Loucy (cell line): ENCODE results near the gene HGD.
"Not testable (repeated sequence)": the region's sequence is repeated elsewhere in the genome, so short reads cannot be mapped to it uniquely, and the experiment has no call there.

ENCODE experiments used
- H2AFZ ChIP-seq: fragments of 200-600 bp; sonication (generic); 2 replicates; pipeline ENCODE4 v1.6.0; 2016; ENCODE audit warnings: antibody characterized with exemption, mild to moderate bottlenecking, low read length, moderate library complexity
- H3F3A ChIP-seq: fragments of 200-600 bp; 2 replicates; pipeline ENCODE4 v1.6.0; 2016; ENCODE audit warnings: antibody characterized with exemption, low read depth, mild to moderate bottlenecking
- H3K27me3 ChIP-seq: fragments of 200-600 bp; sonication (generic); 2 replicates; pipeline ENCODE4 v1.6.1; 2014; ENCODE audit warnings: low read length, mild to moderate bottlenecking; ENCODE audit not compliant: insufficient read depth, poor library complexity, severe bottlenecking
- H3K36me3 ChIP-seq: fragments of 200-600 bp; sonication (generic); 2 replicates; pipeline ENCODE4 v1.6.1; 2016; ENCODE audit warnings: low read length; ENCODE audit not compliant: insufficient read depth
- H3K4me1 ChIP-seq: fragments of 200-600 bp; sonication (generic); 2 replicates; pipeline ENCODE4 v1.5.1; 2014; ENCODE audit warnings: low read length, mild to moderate bottlenecking; ENCODE audit not compliant: insufficient read depth, poor library complexity, severe bottlenecking
- H3K4me2 ChIP-seq: fragments of 200-600 bp; sonication (generic); 2 replicates; pipeline ENCODE4 v1.6.0; 2014; ENCODE audit warnings: antibody characterized with exemption, low read length, low read depth, mild to moderate bottlenecking; ENCODE audit not compliant: poor library complexity, severe bottlenecking
- H3K4me3 ChIP-seq: fragments of 200-600 bp; sonication (generic); 2 replicates; pipeline ENCODE4 v1.5.1; 2014; ENCODE audit warnings: low read length, mild to moderate bottlenecking, mixed read lengths; ENCODE audit not compliant: poor library complexity, severe bottlenecking
- H3K79me2 ChIP-seq: fragments of 200-600 bp; sonication (generic); 2 replicates; pipeline ENCODE4 v1.6.1; 2014; ENCODE audit warnings: low read length; ENCODE audit not compliant: insufficient read depth
- H3K9ac ChIP-seq: fragments of 200-600 bp; sonication (generic); 2 replicates; pipeline ENCODE4 v1.6.0; 2014; ENCODE audit warnings: mild to moderate bottlenecking, low read depth, low read length, moderate library complexity; ENCODE audit not compliant: poor library complexity, severe bottlenecking
- H3K9me2 ChIP-seq: fragments of 200-600 bp; sonication (generic); replicated peaks from 2 replicates; pipeline ENCODE4 v1.6.1; 2016; ENCODE audit warnings: low read depth, low read length, mixed read lengths
- H3K9me3 ChIP-seq: fragments of 200-600 bp; sonication (generic); 2 replicates; pipeline ENCODE4 v1.6.1; 2014; ENCODE audit warnings: mild to moderate bottlenecking, antibody characterized with exemption, low read length, low read depth; ENCODE audit not compliant: insufficient read depth
- H4K20me1 ChIP-seq: fragments of 200-600 bp; sonication (generic); 2 replicates; pipeline ENCODE4 v1.6.0; 2014; ENCODE audit warnings: antibody characterized with exemption, low read length, mild to moderate bottlenecking; ENCODE audit not compliant: insufficient read depth, poor library complexity, severe bottlenecking
- CTCF ChIP-seq: fragments of 200-600 bp; sonication (generic); conservative IDR thresholded peaks from 2 replicates; pipeline ENCODE4 v1.5.1; 2014; ENCODE audit warnings: mild to moderate bottlenecking, antibody characterized with exemption, low read length
- EZH2phosphoT487 ChIP-seq: fragments of 200-600 bp; IDR thresholded peaks from 2 replicates; pipeline ENCODE4 v1.6.1; 2018; ENCODE audit warnings: antibody characterized with exemption, mild to moderate bottlenecking, moderate library complexity, borderline replicate concordance

The HGD gene

GRCh38 chr3:120682095-120682681, at the start of gene HGD:
HGD (minus strand) TSS chr3:120682239; CDS start chr3:120682111, 128 bp downstream.
- no peaks in the 10 kb centered on the region for H3K9me2 ChIP-seq
- no peaks in the 10 kb centered on the region for H3F3A ChIP-seq
- H3K4me3 ChIP-seq, result no peak within 1 kb of the TSS
- no peak within 1 kb of the TSS for H3K4me2 ChIP-seq
- no peaks in the 10 kb centered on the region for H3K36me3 ChIP-seq
- H3K9ac ChIP-seq, result no peak within 1 kb of the TSS
- H3K4me1 ChIP-seq, result peaks cover 35% of the 10 kb centered on the region
- H3K79me2 ChIP-seq, result no peaks in the 10 kb centered on the region
- H2AFZ ChIP-seq, result no peak within 1 kb of the TSS
- no peaks in the 10 kb centered on the region for H3K9me3 ChIP-seq
- no peaks in the 10 kb centered on the region for H3K27me3 ChIP-seq
- no peaks in the 10 kb centered on the region for H4K20me1 ChIP-seq
- TF ChIP-seq EZH2phosphoT487, result no peak
- TF ChIP-seq CTCF, result no peak

GRCh38 chr3:120730576-120731542, 48.8 kb upstream of the HGD start:
- Histone ChIP-seq H3K4me3 (no peak overlapping the region), H3F3A (no peaks in the 10 kb centered on the region), H3K79me2 (no peaks in the 10 kb centered on the region), H2AFZ (no peak overlapping the region), H3K9me3 (no peaks in the 10 kb centered on the region), H3K4me2 (no peak overlapping the region), H3K9me2 (no peaks in the 10 kb centered on the region), H4K20me1 (no peaks in the 10 kb centered on the region), H3K27me3 (no peaks in the 10 kb centered on the region), H3K9ac (no peak overlapping the region), H3K36me3 (no peaks in the 10 kb centered on the region), H3K4me1 (no peaks in the 10 kb centered on the region)
- TF ChIP-seq CTCF (no peak), EZH2phosphoT487 (no peak)

GRCh38 chr3:120726791-120727190, 44.8 kb upstream of the HGD start:
- H4K20me1 ChIP-seq, result no peaks in the 10 kb centered on the region
- H3K36me3 ChIP-seq, result no peaks in the 10 kb centered on the region
- H3K79me2 ChIP-seq, result no peaks in the 10 kb centered on the region
- no peaks in the 10 kb centered on the region for H3K27me3 ChIP-seq
- H3K4me1 ChIP-seq, result no peaks in the 10 kb centered on the region
- H3K4me3 ChIP-seq, result no peak overlapping the region
- no peak overlapping the region for H3K9ac ChIP-seq
- no peaks in the 10 kb centered on the region for H3K9me2 ChIP-seq
- H3K4me2 ChIP-seq, result no peak overlapping the region
- no peak overlapping the region for H2AFZ ChIP-seq
- TF ChIP-seq CTCF, result no peak
- TF ChIP-seq EZH2phosphoT487, result no peak
- no peaks in the 10 kb centered on the region for H3F3A ChIP-seq
- no peaks in the 10 kb centered on the region for H3K9me3 ChIP-seq

GRCh38 chr3:120719167-120719834, 37.3 kb upstream of the HGD start:
- H3K4me2 ChIP-seq, H3K4me3 ChIP-seq, H3F3A ChIP-seq, H3K27me3 ChIP-seq, H3K36me3 ChIP-seq, H3K79me2 ChIP-seq, H3K9ac ChIP-seq, H3K9me2 ChIP-seq, H3K9me3 ChIP-seq, H3K4me1 ChIP-seq, H4K20me1 ChIP-seq: not testable (repeated sequence)
- peak overlapping the region; percentile 49; the same call in 1 of the 2 replicates for H2AFZ ChIP-seq
